OCI-LY3 (cell line): Measurements from ENCODE around the gene NEO1.

ENCODE experiments used
- CTCF ChIP-seq: fragments of 200-600, 300-600 bp; sonication (generic); IDR thresholded peaks from 2 replicates; pipeline ENCODE4 v1.5.1; 2014; ENCODE audit warnings: antibody characterized with exemption, low read length, low read depth
- EZH2phosphoT487 ChIP-seq: fragments of 200-600 bp; shearing (Covaris generic); IDR thresholded peaks from 2 replicates; pipeline ENCODE4 v1.6.1; 2018; ENCODE audit warnings: antibody characterized with exemption, mixed run types, low read depth

GRCh38 chr15:73240866-73241499 is 188.7 kb downstream of the NEO1 start:
- TF ChIP-seq CTCF (peak; percentile 93), EZH2phosphoT487 (no peak)
